Esophagus muscularis mucosa (tissue), 4 donors: ENCODE data around the gene FCGR1A.
"Not testable (repeated sequence)": the region's sequence is repeated elsewhere in the genome, so short reads cannot be mapped to it uniquely, and the experiment has no call there.

Experiments used
- EP300 ChIP-seq: sonication (generic); formaldehyde crosslinking; IDR thresholded peaks from one replicate; pipeline ENCODE4 v1.6.1; 2017; ENCODE audit warnings: antibody characterized with exemption
- POLR2A ChIP-seq: fragments of 450-650 bp; IDR thresholded peaks from one replicate; pipeline ENCODE4 v1.6.1; 2017; ENCODE audit warnings: antibody characterized with exemption, moderate library complexity, mild to moderate bottlenecking, low read depth
- POLR2AphosphoS5 ChIP-seq, 2 donors: sonication (generic); formaldehyde crosslinking; IDR thresholded peaks; one replicate each; pipeline ENCODE4 v1.6.1; 2017; ENCODE audit warnings: antibody characterized with exemption in 2 of 2
- TF ChIP-seq, protein P1 (sequence below), 3 experiments: fragments of 200-600 bp in 2 of 3; fragments of 450-650 bp in 1 of 3; sonication (generic) in 2 of 3; IDR thresholded peaks; one replicate each; pipeline ENCODE4 v1.5.1; 2017 to 2019; ENCODE audit warnings: antibody characterized with exemption in 3 of 3, mild to moderate bottlenecking in 2 of 3, moderate library complexity in 1 of 3

DNA sequence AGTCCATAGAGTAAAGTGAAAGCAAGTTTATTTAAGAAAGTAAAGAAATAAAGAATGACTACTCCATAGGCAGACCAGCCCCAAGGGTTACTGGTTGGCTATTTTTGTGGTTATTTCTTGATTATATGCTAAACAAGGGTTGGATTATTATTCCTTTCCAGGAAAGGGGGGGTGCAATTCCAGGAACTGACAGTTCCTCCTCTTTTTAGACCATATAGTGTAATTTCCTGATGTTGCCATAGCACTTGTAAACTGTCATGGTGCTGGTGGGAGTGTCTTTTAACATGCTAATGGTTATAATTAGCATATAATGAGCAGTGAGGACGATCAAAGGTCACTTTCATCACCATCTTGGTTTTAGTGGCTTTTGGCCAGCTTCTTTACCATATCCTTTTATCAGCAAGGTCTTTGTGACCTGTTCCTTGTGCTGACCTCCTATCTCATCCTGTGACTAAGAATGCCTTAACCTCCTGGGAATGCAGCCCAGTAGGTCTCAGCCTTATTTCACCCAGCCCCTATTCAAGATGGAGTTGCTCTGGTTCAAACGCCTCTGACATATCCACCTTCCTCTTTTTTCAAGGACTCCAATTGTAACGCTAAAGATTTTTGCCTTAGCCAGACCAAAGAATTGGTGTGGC is 6.9 kb upstream of the FCGR1A start:
- TF ChIP-seq, protein P1, sequence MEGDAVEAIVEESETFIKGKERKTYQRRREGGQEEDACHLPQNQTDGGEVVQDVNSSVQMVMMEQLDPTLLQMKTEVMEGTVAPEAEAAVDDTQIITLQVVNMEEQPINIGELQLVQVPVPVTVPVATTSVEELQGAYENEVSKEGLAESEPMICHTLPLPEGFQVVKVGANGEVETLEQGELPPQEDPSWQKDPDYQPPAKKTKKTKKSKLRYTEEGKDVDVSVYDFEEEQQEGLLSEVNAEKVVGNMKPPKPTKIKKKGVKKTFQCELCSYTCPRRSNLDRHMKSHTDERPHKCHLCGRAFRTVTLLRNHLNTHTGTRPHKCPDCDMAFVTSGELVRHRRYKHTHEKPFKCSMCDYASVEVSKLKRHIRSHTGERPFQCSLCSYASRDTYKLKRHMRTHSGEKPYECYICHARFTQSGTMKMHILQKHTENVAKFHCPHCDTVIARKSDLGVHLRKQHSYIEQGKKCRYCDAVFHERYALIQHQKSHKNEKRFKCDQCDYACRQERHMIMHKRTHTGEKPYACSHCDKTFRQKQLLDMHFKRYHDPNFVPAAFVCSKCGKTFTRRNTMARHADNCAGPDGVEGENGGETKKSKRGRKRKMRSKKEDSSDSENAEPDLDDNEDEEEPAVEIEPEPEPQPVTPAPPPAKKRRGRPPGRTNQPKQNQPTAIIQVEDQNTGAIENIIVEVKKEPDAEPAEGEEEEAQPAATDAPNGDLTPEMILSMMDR (IDR thresholded peaks at IDR 0.05) = not testable (repeated sequence)
- not testable (repeated sequence) for TF ChIP-seq POLR2A; EP300; POLR2AphosphoS5 (IDR thresholded peaks at IDR 0.05)
